Measurements from ENCODE around the gene BGN. TPM values are rescaled to one million over a fixed set of nuclear protein-coding genes. Genes with fewer than 3 reads are reported as not detected.

Gene BGN
- total and polyA plus RNA-seq, 2 donors (not counting 1 experiment from before 2014, with no cell fraction given), result not detected

GRCh38 chrX:153465691-153466380 lies 28.9 kb upstream of the BGN start:
- Mint-ChIP-seq H3K9me3 (ENCODE audit: insufficient read depth) (no peaks in the 10 kb centered on the region), H3K27me3 (no peaks in the 10 kb centered on the region), H3K4me3 (no peak overlapping the region), H3K4me1 (peaks cover 11% of the 10 kb centered on the region), H3K27ac (no peak overlapping the region)
- TF ChIP-seq EZH2 (IDR thresholded peaks at IDR 0.05; ENCODE audit: borderline replicate concordance, insufficient read depth, low read depth, low read length, poor library complexity, severe bottlenecking) (no peak), CTCF (IDR thresholded peaks at IDR 0.05) (no peak)
- WGBS (ENCODE audit: insufficient coverage), result 95% methylated on average over 3 of the region's 19 CpGs
- H3K4me1 ChIP-seq (ENCODE audit: control insufficient read depth in 2 of 2, insufficient read depth in 2 of 2, low read length in 2 of 2), result peaks cover 5 to 8% of the 10 kb centered on the region in 2 donors
- CTCF ChIA-PET, result no interaction called here
- H2AFZ ChIP-seq (ENCODE audit: insufficient read depth, low read depth, low read length, poor library complexity, severe bottlenecking), result no peak overlapping the region
- no peak overlapping the region for H3K4me3 ChIP-seq (ENCODE audit: control extremely low read depth in 1 of 5, extremely low read depth in 1 of 5, insufficient read depth in 1 of 5, low read depth in 2 of 5, low read length in 4 of 5)
- H3K36me3 ChIP-seq (replicated peaks in 1 of 2; ENCODE audit: control extremely low read depth in 1 of 2, control insufficient read depth in 1 of 2, extremely low read depth in 1 of 2, insufficient read depth in 2 of 2, low read length in 1 of 2), result peaks cover 0 to 4% of the 10 kb centered on the region in 2 experiments
- no peaks in the 10 kb centered on the region for H4K20me1 ChIP-seq (ENCODE audit: control insufficient read depth, insufficient read depth, low read length, poor library complexity, severe bottlenecking)
- intact Hi-C loops (cut with micrococcal nuclease), result no loop called here
- H3K27ac ChIP-seq (ENCODE audit: low read length in 2 of 2), result no peak overlapping the region
- no peaks in the 10 kb centered on the region for H3K27me3 ChIP-seq (replicated peaks in 1 of 4; ENCODE audit: control extremely low read depth in 1 of 4, control insufficient read depth in 3 of 4, insufficient read depth in 4 of 4, low read length in 3 of 4)
- DNase-seq, result no peak
- no peak overlapping the region for H3K9ac ChIP-seq (ENCODE audit: low read length)
- no peaks in the 10 kb centered on the region for H3K9me3 ChIP-seq (ENCODE audit: control extremely low read depth in 1 of 3, control insufficient read depth in 2 of 3, insufficient read depth in 1 of 3, low read length in 2 of 3)
- peaks cover 28% of the 10 kb centered on the region for H3K79me2 ChIP-seq (ENCODE audit: control insufficient read depth, insufficient read depth, low read length)
- ATAC-seq (ENCODE audit: low read depth), result no peak
- no peak overlapping the region for H3K4me2 ChIP-seq (replicated peaks; ENCODE audit: low read depth, low read length, poor library complexity, severe bottlenecking)
- POLR2A ChIA-PET, result no interaction called here

GRCh38 chrX:153468008-153468580 lies 26.7 kb upstream of the BGN start:
- Histone ChIP-seq H3K9ac (ENCODE audit: low read length) (no peak overlapping the region), H3K9me3 (ENCODE audit: control extremely low read depth in 1 of 3, control insufficient read depth in 2 of 3, insufficient read depth in 1 of 3, low read length in 2 of 3) (no peaks in the 10 kb centered on the region), H4K20me1 (ENCODE audit: control insufficient read depth, insufficient read depth, low read length, poor library complexity, severe bottlenecking) (no peaks in the 10 kb centered on the region), H3K4me3 (ENCODE audit: control extremely low read depth in 1 of 5, extremely low read depth in 1 of 5, insufficient read depth in 1 of 5, low read depth in 2 of 5, low read length in 4 of 5) (no peak overlapping the region), H3K4me2 (replicated peaks; ENCODE audit: low read depth, low read length, poor library complexity, severe bottlenecking) (no peak overlapping the region), H3K27me3 (replicated peaks in 1 of 4; ENCODE audit: control extremely low read depth in 1 of 4, control insufficient read depth in 3 of 4, insufficient read depth in 4 of 4, low read length in 3 of 4) (no peaks in the 10 kb centered on the region), H3K4me1 (ENCODE audit: control insufficient read depth in 2 of 2, insufficient read depth in 2 of 2, low read length in 2 of 2) (peaks cover 5 to 12% of the 10 kb centered on the region in 2 donors), H3K36me3 (replicated peaks in 1 of 2; ENCODE audit: control extremely low read depth in 1 of 2, control insufficient read depth in 1 of 2, extremely low read depth in 1 of 2, insufficient read depth in 2 of 2, low read length in 1 of 2) (peaks cover 0 to 4% of the 10 kb centered on the region in 2 experiments), H3K79me2 (ENCODE audit: control insufficient read depth, insufficient read depth, low read length) (peaks cover 28% of the 10 kb centered on the region), H3K27ac (ENCODE audit: low read length in 2 of 2) (no peak overlapping the region), H2AFZ (ENCODE audit: insufficient read depth, low read depth, low read length, poor library complexity, severe bottlenecking) (no peak overlapping the region)
- 100% methylated on average over 2 of the region's 12 CpGs for WGBS (ENCODE audit: insufficient coverage)
- no peaks in the 10 kb centered on the region for H3K9me3 Mint-ChIP-seq (ENCODE audit: insufficient read depth)
- TF ChIP-seq EZH2 (IDR thresholded peaks at IDR 0.05; ENCODE audit: borderline replicate concordance, insufficient read depth, low read depth, low read length, poor library complexity, severe bottlenecking) (no peak), CTCF (IDR thresholded peaks at IDR 0.05) (no peak)
- H3K4me1 Mint-ChIP-seq, result peaks cover 11% of the 10 kb centered on the region
- no peaks in the 10 kb centered on the region for H3K27me3 Mint-ChIP-seq
- no peak overlapping the region for H3K4me3 Mint-ChIP-seq
- no peak for DNase-seq
- no peak for ATAC-seq (ENCODE audit: low read depth)
- POLR2A ChIA-PET, result no interaction called here
- no peak overlapping the region for H3K27ac Mint-ChIP-seq
- CTCF ChIA-PET, result no interaction called here
- intact Hi-C loops (cut with micrococcal nuclease), result no loop called here
